Neural cell (in vitro differentiated cells): ENCODE measurements around the gene SDK1. TPM values are rescaled to one million over a fixed set of nuclear protein-coding genes. Genes with fewer than 3 reads are reported as not detected.

Source experiments
- H2AFZ ChIP-seq: fragments of 200-600, 300-800 bp; sonication (generic), shearing (Covaris generic); 2 replicates; pipeline ENCODE4 v1.6.0; 2014; ENCODE audit warnings: low read depth, mild to moderate bottlenecking, antibody characterized with exemption, low read length, moderate library complexity
- H3F3A ChIP-seq: fragments of 200-600 bp; shearing (Covaris generic); 2 replicates; pipeline ENCODE4 v1.6.1; 2016; ENCODE audit warnings: mild to moderate bottlenecking, moderate library complexity, mixed read lengths, antibody characterized with exemption, low read length; ENCODE audit not compliant: insufficient read depth, poor library complexity, severe bottlenecking
- H3K27ac ChIP-seq: fragments of 200-600, 300-800 bp; sonication (generic), shearing (Covaris generic); 2 replicates; pipeline ENCODE4 v1.5.1; 2014; ENCODE audit warnings: mild to moderate bottlenecking, low read length, moderate library complexity
- H3K27me3 ChIP-seq: fragments of 300-800, 200-600 bp; sonication (generic), shearing (Covaris generic); 2 replicates; pipeline ENCODE4 v1.6.0; 2014; ENCODE audit warnings: mild to moderate bottlenecking, low read depth, low read length, moderate library complexity; ENCODE audit not compliant: insufficient read depth
- H3K36me3 ChIP-seq: fragments of 300-800, 200-600 bp; sonication (generic), shearing (Covaris generic); 2 replicates; pipeline ENCODE4 v1.5.1; 2014; ENCODE audit warnings: mild to moderate bottlenecking, antibody characterized with exemption, low read length, moderate library complexity; ENCODE audit not compliant: insufficient read depth
- H3K4me2 ChIP-seq: fragments of 300-800, 200-600 bp; sonication (generic), shearing (Covaris generic); 2 replicates; pipeline ENCODE4 v1.6.0; 2014; ENCODE audit warnings: mild to moderate bottlenecking, low read length
- H3K4me3 ChIP-seq: fragments of 300-800, 200-600 bp; sonication (generic), shearing (Covaris generic); 2 replicates; pipeline ENCODE4 v1.5.1; 2014; ENCODE audit warnings: mild to moderate bottlenecking, low read length, moderate library complexity
- H3K79me2 ChIP-seq: fragments of 200-600 bp; shearing (Covaris generic); replicated peaks from 2 replicates; pipeline ENCODE4 v1.6.0; 2014; ENCODE audit warnings: mild to moderate bottlenecking, low read length, moderate library complexity; ENCODE audit not compliant: insufficient read depth
- H3K9ac ChIP-seq: fragments of 300-800, 200-600 bp; sonication (generic), shearing (Covaris generic); 2 replicates; pipeline ENCODE4 v1.6.1; 2016; ENCODE audit warnings: mild to moderate bottlenecking, low read length, mixed read lengths
- H3K9me2 ChIP-seq: fragments of 200-600 bp; shearing (Covaris generic); 2 replicates; pipeline ENCODE4 v1.6.1; 2016; ENCODE audit warnings: mild to moderate bottlenecking, low read length, mixed read lengths; ENCODE audit not compliant: insufficient read depth
- H3K9me3 ChIP-seq: fragments of 200-600, 300-800 bp; sonication (generic), shearing (Covaris generic); 2 replicates; pipeline ENCODE4 v1.6.1; 2016; ENCODE audit warnings: mild to moderate bottlenecking, mixed run types, low read length, moderate library complexity, mixed read lengths
- H4K20me1 ChIP-seq: fragments of 200-600 bp; shearing (Covaris generic); 2 replicates; pipeline ENCODE4 v1.6.1; 2016; ENCODE audit warnings: mild to moderate bottlenecking, mixed run types; ENCODE audit not compliant: insufficient read depth
- EP300 ChIP-seq: fragments of 450-650 bp; conservative IDR thresholded peaks from 2 replicates; pipeline ENCODE4 v1.6.1; 2014; ENCODE audit warnings: antibody characterized with exemption, mild to moderate bottlenecking, moderate library complexity; ENCODE audit not compliant: poor library complexity, severe bottlenecking
- EZH2 ChIP-seq: fragments of 200-600, 300-800 bp; shearing (Covaris generic), sonication (generic); IDR thresholded peaks from 2 replicates; pipeline ENCODE4 v1.6.1; 2014; ENCODE audit warnings: antibody characterized with exemption, low read length, borderline replicate concordance, mild to moderate bottlenecking; ENCODE audit not compliant: insufficient read depth, poor library complexity, severe bottlenecking
- MXI1 ChIP-seq: fragments of 450-650 bp; conservative IDR thresholded peaks from 2 replicates; pipeline ENCODE4 v1.6.1; 2014; ENCODE audit warnings: antibody characterized with exemption, mild to moderate bottlenecking; ENCODE audit not compliant: poor library complexity, severe bottlenecking
- POLR2AphosphoS5 ChIP-seq: IDR thresholded peaks from 2 replicates; pipeline ENCODE4 v1.6.1; 2012
- RAD21 ChIP-seq: fragments of 450-650 bp; conservative IDR thresholded peaks from 2 replicates; pipeline ENCODE4 v1.6.1; 2014; ENCODE audit warnings: antibody characterized with exemption, mild to moderate bottlenecking, moderate library complexity
- REST ChIP-seq: IDR thresholded peaks from 2 replicates; pipeline ENCODE4 v1.6.1; 2012; ENCODE audit warnings: borderline replicate concordance
- SMC3 ChIP-seq: fragments of 450-650 bp; conservative IDR thresholded peaks from 2 replicates; pipeline ENCODE4 v1.6.1; 2014; ENCODE audit warnings: antibody characterized with exemption, mild to moderate bottlenecking, moderate library complexity; ENCODE audit not compliant: poor library complexity
- TAF1 ChIP-seq: IDR thresholded peaks from 2 replicates; pipeline ENCODE4 v1.6.1; 2012; ENCODE audit warnings: low read depth
- polyA plus RNA-seq: library from polyadenylated mRNA; depleted of rRNA; stranded (reverse); fragments of >200 nt; gene quantifications from 2 replicates; pipeline ENCODE4 v1.2.3, GENCODE V29; 2014
- TF ChIP-seq, protein P1 (sequence below): fragments of 450-650 bp; IDR thresholded peaks from 2 replicates; pipeline ENCODE4 v1.5.1; 2014; ENCODE audit warnings: antibody characterized with exemption, mild to moderate bottlenecking, moderate library complexity; ENCODE audit not compliant: poor library complexity, severe bottlenecking

The SDK1 gene
- polyA plus RNA-seq, 1 donor from 2014 or later: 2.7 TPM

GRCh38 chr7:3438352-3438751 lies 137.3 kb downstream of the SDK1 start:
- Histone ChIP-seq H3F3A (no peaks in the 10 kb centered on the region), H3K27me3 (no peaks in the 10 kb centered on the region), H3K79me2 (no peaks in the 10 kb centered on the region), H3K36me3 (no peaks in the 10 kb centered on the region), H3K27ac (no peak overlapping the region), H2AFZ (no peak overlapping the region), H3K9me3 (no peaks in the 10 kb centered on the region), H3K9me2 (no peaks in the 10 kb centered on the region), H3K9ac (no peak overlapping the region), H3K4me3 (no peak overlapping the region), H3K4me2 (no peak overlapping the region), H4K20me1 (no peaks in the 10 kb centered on the region)
- no peak for TF ChIP-seq REST
- no peak for TF ChIP-seq SMC3
- no peak for TF ChIP-seq MXI1
- TF ChIP-seq RAD21: no peak
- TF ChIP-seq POLR2AphosphoS5: no peak
- TF ChIP-seq, protein P1, sequence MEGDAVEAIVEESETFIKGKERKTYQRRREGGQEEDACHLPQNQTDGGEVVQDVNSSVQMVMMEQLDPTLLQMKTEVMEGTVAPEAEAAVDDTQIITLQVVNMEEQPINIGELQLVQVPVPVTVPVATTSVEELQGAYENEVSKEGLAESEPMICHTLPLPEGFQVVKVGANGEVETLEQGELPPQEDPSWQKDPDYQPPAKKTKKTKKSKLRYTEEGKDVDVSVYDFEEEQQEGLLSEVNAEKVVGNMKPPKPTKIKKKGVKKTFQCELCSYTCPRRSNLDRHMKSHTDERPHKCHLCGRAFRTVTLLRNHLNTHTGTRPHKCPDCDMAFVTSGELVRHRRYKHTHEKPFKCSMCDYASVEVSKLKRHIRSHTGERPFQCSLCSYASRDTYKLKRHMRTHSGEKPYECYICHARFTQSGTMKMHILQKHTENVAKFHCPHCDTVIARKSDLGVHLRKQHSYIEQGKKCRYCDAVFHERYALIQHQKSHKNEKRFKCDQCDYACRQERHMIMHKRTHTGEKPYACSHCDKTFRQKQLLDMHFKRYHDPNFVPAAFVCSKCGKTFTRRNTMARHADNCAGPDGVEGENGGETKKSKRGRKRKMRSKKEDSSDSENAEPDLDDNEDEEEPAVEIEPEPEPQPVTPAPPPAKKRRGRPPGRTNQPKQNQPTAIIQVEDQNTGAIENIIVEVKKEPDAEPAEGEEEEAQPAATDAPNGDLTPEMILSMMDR: no peak
- TF ChIP-seq EP300: no peak
- TF ChIP-seq EZH2: no peak
- TF ChIP-seq TAF1: no peak

GRCh38 chr7:3439333-3440030 lies 138.4 kb downstream of the SDK1 start:
- Histone ChIP-seq H3K4me2 (no peak overlapping the region), H4K20me1 (no peaks in the 10 kb centered on the region), H2AFZ (no peak overlapping the region), H3K9ac (no peak overlapping the region), H3K36me3 (no peaks in the 10 kb centered on the region), H3K27me3 (no peaks in the 10 kb centered on the region), H3K9me2 (no peaks in the 10 kb centered on the region), H3K79me2 (no peaks in the 10 kb centered on the region), H3F3A (no peaks in the 10 kb centered on the region), H3K9me3 (no peaks in the 10 kb centered on the region), H3K4me3 (no peak overlapping the region), H3K27ac (no peak overlapping the region)
- TF ChIP-seq RAD21 (no peak), MXI1 (no peak), TAF1 (no peak), REST (no peak)
- TF ChIP-seq, protein P1: no peak
